ENCODE data around the gene TUBB1.
"Not testable (repeated sequence)": the region's sequence is repeated elsewhere in the genome, so short reads cannot be mapped to it uniquely, and the experiment has no call there.

Gene TUBB1

DNA sequence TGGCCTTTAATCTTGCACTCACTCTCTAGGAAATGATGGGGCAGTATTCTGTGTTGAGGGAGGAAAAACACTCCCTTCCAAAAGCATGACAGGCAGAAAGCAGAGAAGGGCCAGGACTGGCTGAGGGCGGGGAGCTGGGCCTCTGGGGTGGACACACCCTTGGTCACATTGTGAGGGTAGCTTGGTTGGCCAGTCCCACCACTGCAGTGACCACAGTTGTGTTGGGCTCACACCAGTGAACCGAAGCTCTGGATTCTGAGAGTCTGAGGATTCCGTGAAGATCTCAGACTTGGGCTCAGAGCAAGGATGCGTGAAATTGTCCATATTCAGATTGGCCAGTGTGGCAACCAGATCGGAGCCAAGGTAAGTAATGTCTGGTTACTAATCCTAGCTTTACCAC is at the start of gene TUBB1:
Gene TUBB1 (plus strand): TSS at position 213 of the 400 bp plus-strand sequence. CDS start 94 bp downstream, at position 307.
- DNase-seq, result no peak

DNA sequence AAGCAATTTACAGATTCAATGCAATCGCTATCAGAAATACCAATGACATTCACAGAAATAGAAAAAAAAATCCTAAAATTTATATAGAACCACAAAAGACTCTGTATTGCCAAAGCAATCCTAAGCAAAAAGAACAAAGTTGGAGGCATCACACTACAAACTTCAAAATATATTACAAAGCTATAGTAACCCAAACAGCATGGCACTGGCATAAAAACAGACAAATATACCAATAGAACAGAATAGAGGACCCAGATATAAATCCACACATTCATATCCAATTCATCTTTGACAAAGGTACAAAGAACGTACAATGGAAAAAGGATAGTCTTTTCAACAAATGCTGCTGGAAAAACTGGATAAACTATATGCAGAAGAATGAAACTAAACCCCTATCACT is 49.8 kb upstream of the TUBB1 start:
- DNase-seq, result no peak

DNA sequence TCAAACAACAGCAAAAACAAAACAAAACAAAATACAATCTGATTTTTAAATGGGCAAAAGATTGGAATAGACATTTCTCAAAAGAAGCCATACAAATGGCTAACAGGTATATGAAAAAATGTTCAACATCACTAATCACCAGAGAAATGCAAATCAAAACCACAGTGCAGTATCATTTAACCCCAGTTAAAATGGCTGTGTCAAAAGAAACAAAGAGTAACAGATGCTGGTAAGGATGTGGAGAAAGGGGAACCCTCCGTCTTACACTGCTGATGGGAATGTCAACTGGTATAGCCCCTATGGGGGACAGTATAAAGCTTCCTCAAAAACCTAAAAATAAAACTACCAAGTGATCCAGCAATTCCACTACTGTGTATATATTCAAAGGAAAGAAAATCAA is 49.1 kb upstream of the TUBB1 start:
- DNase-seq, result no peak

DNA sequence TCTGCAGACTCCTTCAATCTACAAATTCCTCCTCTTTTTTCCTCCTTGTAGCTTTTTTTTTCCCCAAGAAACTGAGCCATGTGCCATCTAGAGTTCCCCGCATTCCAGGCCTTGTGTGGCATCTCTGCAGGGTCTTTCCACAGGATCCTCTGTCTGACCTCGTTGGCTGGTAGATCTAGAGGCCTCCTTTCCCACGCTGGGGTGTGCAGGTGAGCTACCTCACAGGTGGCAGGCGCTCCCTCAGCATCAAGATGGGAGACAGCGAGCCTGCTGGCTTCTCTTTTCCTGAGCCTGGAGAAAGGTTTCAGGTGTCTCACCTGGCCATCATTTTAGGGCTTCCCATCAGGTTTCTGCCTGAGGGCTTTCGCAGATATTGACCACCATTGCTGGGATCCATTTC is 47.8 kb upstream of the TUBB1 start:
- DNase-seq, result no peak

DNA sequence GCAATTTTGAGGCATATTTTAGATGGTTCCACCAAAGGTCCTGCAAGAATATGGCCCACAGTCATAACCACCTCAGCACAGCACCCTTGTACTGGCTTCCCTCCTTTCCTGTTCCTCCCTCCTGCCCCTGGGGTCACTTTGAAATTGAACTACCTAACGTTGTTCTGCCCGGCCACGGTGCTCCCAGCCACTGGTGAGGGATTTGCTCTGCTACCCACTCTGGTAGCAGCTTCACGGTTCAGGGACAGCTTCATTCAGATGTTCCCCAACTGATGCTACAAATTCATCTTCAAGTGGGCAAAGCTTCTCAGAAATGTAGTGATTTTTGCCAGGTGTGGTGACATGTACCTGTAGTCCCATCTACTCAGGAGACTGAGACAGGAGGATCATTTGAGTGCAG is 46.0 kb upstream of the TUBB1 start:
- DNase-seq, result no peak

DNA sequence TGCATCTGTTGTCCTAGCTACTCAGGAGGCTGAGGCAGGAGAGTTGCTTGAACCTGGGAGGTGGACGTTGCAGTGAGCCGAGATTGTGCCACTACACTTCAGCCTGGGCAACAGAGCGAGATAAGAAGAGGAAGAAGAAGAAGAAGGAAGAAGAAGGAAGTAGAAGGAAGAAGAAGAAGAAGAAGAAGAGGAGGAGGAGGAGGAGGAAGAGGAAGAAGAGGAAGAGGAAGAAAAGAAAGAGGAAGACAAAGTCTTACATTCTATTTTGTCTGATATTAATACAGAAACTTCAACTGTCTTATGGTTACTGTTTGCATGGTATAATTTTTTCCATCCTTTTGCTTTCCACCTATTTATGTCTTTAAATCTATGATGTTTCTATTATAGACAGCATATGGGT is 45.4 kb upstream of the TUBB1 start:
- DNase-seq, result no peak

DNA sequence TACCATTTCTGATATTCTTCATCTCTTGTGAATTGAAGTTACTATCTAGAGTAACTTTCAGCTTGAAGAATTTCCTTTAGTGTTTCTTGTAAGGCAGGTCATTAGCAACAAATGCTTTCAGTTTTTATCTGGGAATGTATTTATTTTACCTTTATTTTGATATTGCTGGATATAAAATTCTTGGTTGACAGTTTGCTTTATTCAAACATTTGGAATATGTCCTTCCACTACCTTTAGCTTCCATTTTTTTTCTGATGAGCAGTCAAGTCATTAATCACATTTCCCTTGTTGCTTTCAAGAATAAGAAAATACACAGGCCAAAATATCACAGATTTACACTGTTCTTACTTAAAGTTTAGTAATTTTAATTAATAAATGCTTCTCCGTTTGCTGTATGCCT is 43.9 kb upstream of the TUBB1 start:
- no peak for DNase-seq

DNA sequence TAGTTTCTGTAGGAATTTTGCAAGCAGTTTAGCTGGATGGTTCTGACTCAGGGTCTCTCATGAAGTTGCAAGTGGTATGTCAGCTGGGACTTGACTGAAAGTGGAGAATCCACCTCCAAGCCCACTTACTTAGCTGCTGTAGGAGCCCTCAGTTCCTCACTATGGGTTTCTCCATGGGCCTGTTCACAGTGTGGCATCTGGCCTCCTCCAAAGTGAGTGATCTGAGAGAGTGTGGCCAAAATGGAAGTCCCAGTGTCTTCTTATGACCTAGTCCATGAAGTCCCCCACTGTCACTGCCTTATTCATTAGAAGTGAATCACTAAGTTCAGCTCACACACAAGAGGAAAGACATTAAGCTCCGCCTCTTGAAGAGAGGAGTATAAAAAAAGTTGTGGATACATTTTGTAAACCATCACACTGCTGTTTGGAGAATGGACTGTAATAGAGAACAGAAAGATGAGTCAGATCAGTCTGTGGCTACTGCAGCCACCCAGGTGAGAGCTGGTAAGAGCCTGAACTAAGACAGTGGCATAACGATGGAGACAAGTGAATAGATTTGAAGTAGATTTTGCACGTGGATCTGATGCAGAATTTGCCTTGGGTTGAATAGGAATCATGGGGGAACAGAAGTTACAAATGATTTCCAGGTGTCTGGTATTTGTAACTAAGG is 43.0 kb upstream of the TUBB1 start:
- DNase-seq, result no peak

DNA sequence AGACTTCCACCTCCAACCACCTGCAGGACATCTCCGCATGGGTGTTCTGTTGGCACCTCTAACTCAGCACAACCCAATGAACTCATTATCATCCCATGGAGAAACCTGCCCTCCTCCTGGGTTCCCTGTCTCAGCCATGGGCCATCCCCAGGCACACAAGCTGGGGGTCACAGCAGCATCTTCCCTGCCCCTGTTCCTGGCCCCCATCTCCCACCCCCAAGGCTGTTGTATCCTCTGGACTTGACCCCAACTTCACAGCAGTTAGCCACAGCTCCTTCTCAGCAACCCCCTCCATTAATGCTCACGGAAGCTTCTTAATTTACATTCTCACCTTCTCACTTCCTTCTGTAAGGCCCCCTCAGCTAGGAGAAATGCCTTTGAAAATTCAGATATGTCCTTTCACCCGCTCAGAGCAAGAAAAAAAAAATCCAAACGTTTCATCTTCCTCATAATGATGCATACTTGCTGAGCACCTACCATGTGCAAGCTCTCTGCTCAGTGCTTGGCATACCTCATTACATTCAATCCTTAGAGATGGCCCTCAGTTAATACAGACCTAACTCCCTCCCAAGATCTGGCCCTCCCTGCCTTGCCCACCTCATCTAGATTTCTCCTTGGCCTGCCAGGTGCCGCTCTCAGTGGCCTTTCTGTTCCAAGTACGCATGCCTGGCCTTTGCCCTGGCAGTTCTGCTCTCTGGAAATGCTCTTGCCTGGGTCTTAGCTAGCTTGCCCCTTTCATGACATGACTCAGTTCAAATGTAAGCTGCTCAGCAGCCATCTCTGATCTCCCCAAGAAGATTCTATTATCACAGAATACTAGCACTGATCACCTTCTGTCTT is 40.7 kb upstream of the TUBB1 start:
- DNase-seq, result no peak

DNA sequence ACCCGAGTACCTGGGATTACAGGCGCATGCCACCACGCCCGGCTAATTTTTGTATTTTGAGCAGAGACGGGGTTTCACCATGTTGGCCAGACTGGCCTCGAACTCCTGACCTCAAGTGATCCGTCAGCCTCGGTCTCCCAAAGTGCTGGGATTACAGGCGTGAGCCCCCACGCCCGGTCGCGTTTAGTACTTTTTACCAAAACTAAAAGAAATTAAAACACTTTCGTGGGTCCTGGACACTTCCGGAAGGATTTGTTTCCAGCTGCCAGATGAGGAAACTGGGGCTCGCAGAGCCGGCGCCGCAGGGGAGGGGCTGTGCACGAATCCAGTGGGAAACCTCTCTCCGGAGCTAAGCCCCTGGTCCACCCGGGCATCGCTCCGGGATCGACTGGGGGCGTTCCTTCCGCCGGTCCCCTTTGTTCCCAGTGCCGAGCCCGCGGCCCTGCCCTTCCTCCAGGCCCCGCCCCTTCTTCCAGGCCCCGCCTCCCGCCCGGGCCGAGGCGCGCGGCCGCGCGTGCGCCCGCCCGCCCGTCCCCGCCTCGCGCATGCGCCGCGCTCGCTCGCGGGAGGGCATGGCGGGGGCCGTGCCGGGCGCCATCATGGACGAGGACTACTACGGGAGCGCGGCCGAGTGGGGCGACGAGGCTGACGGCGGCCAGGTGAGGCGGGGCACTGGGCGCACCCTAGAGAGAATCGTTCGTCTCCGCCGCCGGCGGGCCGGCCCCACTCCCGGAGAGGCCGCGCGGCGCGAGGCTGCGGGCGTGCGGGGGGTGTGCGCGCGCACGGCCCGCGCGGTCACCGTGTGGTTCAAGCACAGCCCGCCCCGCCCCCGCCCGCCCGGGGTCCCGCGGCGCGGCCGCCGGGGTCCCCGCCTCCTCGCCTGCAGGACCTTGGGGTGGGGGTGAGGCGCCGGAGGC is 38.3 kb upstream of the TUBB1 start, which contains the start of gene NELFCD:
Gene NELFCD (plus strand): TSS at position 546 of the 917 bp plus-strand sequence. CDS start 54 bp downstream, at position 600.
- DNase-seq, result peak; percentile 85

DNA sequence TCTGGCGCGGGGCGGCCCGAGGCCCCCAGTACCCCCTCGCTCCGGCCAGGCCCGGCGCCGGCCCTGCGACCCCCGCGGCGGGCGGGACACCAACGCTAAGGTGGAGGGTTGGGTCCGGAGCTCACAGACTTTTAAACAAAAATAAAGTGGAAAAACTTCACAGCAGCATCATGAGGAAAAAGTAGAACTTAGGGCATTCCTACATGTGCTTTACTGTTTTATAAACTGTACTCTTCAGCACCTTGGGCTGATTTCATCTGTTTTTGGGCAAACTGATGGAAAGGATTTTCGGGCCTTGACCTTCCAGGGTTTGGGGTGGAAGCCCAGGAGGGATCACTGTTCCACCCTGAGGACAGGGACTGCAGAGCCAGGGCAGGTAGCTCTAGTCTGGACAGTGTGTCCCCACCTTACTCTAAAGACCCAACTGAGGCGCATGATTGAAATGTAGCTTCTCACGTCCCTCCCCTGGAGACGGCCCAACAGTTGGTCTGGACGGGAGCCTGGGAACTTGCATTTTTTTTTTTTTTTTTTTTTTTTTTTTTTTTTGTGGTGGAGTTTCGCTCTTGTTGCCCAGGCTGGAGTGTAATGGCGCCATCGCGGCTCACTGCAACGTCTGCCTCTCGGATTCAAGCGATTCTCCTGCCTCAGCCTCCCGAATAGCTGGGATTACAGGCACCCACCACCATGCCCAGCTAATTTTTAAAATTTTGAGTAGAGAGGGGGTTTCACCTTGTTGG is 37.4 kb upstream of the TUBB1 start:
- no peak for DNase-seq

DNA sequence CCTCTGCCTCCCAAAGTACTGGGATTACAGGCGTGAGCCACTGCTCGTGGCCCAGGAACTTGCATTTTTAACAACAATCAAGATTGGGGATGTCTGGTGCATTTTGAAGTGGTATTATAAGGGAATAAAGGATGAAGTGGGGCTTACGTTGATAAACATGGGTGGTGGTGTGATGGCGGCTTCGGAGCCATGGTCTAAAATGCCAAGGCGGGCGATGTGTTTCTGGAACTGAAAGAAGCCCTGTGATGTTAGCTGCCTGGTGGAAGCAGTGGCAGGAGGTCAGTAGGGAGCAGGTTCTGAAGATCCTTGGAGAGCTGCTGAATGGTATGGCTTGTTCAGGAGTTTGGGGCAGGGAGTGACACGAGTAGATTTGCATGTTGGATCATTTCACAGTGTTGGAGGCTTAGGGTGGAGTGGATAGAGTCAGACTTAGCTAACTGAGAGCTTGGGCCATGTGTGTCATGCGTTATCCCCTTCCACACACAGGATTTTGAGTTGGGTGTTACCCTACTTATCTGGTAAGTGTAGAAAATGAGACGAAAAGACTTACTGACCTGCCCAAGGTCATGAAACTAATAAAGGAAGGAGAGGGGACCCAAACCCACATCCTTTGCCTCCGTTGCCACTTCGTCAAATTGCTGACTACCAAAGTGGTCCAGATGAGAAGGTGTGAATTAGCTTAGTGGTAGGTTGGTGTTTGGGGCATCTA is 36.7 kb upstream of the TUBB1 start:
- DNase-seq, result no peak

DNA sequence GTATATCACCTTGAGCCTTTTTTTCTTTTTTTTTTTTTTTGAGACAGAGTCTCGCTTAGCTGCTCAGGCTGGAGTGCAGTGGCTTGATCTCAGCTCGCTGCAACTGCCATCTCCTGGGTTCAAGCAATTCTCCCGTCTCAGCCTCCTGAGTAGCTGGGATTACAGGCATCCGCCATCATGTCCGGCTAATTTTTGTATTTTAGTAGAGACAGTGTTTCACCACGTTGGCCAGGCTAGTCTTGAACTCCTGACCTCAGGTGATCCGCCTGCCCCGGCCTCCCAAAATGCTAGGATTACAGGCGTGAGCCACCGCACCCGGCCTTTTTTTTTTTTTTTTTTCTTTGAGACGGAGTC is 36.1 kb upstream of the TUBB1 start:
- DNase-seq, result not testable (repeated sequence)

DNA sequence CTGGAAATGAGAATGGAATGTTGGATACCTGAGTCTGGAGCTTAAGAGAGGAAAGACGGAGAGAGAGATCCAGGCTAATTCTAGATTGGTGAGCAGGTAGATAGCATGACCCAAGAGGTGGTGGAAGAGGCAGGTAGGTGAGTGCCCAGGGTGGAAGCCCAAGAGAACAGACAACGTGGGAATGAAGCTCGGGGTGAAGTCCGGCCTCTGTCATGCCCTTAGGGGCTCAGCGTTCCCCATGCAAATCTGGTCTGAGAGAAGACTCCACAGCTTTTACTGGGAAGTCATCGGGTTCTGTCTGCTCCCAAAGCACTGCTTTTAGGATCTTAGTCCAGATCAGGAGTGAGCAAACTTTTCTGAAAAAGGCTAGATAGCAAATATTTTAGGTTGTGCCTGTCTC is 34.5 kb upstream of the TUBB1 start:
- no peak for DNase-seq

DNA sequence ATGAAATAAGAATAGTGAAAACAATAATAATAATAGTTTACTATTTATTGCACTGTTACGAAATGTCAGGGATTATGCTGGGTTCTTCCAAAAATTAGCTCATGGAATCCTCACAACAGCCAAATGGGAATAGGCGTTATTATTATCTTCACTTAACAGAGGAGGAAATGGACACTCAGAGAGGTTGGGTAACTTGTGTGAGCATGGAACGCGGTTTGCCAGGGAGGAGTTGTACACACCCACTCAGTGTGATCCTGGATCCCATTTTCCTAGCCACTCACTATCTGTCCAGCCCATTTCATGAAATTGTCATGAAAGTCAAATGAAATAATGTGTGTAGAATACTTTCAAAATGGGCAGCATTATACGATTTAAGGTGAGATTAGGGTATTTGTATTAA is 33.6 kb upstream of the TUBB1 start:
- DNase-seq, result no peak

DNA sequence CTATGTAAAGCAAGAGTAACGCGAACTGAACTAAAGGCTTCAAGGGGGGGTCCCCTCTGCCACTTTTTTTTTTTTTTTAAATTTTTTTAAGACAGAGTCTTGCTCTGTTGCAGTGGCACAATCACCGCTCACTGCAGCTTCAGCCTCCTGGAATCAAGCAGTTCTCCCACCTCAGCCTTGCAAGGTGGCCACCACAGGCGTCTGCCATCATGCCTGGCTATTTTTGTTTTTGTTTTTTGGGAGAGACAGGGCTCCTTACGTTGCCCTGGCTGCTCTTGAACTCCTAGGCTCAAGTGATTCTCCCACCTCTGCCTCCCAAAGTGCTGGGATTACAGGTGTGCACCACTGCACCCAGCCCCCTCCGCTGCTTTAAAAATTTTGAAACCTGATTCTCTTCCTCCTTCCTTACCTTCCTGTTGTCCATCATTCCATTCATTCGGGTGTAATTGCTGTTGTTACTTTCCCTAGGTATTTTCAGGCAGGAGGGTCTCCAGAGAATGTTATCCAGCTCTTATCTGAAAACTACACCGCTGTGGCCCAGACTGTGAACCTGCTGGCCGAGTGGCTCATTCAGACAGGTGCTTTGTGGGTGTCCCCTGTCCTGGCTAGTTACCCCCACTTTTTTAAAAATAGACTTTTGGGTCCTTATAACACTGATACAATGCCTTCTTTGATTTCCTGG is 32.8 kb upstream of the TUBB1 start:
- DNase-seq, result no peak

DNA sequence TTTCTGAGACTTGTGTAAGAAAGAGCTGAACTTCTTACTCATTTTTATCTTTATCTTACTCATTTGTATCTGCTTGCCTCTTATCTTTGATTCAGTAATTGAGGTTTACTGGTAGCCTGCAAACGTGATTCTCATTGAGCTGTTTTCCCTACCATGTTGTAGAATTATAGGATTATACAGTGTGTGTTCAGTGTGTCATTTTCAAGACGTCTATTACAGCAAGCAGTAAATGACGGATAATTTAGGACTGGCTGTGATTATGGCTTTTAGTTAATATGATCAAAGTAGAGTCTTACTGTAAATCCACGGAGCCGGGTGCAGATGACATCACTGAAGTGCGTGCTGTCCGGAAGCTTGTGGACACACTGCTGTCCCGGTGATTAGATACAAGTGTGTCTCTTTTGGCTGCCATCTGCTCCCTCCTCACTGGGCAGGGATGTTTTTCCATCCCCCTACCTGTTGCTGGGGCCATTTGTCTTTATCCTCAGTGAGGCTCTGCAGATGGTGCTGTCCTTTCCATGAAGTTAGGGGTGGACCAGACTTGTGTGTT is 32.2 kb upstream of the TUBB1 start:
- no peak for DNase-seq

DNA sequence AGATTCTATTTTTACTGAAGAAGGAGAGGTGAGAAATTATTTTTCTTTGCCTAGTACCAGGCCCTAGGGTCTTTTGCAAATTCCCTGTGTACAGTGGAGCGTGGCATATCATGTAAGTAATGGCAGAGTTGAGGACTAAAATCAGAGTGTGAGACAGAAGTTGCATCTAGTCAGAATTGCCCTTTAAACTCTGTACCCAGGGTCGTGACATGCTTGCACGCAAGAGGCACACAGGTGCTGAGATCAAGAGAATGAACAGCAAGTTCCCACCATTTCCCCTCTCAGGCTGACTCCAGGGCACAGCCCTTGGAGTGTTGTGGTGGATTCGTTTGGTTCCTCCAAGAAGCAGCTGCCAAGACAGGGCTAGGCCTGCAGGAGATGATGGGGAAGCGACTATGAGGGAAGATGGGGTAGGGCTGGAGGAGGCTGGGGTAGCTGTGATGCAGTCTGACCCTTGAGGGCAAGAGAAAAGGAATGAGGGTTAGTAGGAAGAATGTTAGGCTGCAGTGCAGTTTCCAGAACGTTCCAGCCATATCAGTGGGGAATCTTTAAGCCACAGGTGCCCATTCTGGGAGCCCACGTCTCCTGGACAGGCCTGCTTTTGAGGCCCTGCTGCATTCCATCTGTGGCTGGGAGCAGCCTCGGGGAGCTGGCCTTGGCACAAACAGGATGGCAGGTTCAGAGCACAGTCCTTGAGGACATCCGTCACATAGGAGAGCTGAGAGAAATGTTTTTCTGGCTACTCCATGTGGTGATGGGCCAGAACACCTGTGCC is 31.3 kb upstream of the TUBB1 start:
- DNase-seq, result no peak

DNA sequence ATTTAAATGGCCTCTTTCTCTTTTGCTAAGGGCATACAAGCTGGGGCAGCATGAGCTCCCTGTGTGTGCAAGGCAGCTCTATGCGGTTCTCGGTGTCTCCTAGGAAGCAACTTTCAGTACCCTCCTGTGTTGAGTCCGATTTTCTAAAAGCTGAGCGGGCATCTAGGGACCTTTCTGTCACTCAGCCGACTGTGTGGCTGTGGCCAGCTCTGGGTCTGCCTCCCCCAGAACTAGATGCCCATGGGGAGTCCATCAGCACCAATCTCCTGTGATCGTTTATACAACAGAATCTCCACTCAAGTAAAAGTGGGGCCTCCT is 30.7 kb upstream of the TUBB1 start:
- DNase-seq, result no peak

DNA sequence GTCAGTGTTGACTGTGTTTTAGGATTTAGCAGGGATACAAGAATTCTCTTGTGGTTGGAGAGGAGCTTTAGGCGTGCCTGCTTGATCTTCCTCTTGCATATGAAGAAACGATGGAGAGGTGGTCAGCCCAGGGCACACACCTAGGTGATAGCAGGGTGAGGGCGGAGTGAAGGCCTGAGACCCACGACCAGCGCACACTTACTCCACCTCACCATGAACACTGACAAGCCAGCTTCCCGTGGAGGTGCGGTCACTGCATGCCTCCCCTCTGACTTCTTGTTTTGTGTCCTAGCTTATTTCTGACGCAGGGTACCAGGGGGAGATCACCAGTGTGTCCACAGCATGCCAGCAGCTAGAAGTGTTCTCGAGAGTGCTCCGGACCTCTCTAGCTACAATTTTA is 30.0 kb upstream of the TUBB1 start:
- DNase-seq, result no peak
